CD4-positive, alpha-beta T cell (primary cell): ENCODE data around the gene TAS1R1. TPM values are rescaled to one million over a fixed set of nuclear protein-coding genes. Genes with fewer than 3 reads are reported as not detected.

ENCODE experiments used
- ATAC-seq: fragments of 200-7000 bp; cut with Tn5 transposase; one replicate; pipeline ENCODE4 v1.10.0; 2022; ENCODE audit warnings: mild to moderate bottlenecking; ENCODE audit not compliant: poor library complexity
- CTCF ChIA-PET: fragments of 350-600 bp; sonication (Branson Sonifier 250); formaldehyde crosslinking; loops from one replicate; lab custom pipeline; 2021; ENCODE audit warnings: antibody characterized with exemption, inconsistent platforms; lab: Charles Lee
- POLR2A ChIA-PET: fragments of 350-600 bp; sonication (Branson Sonifier 250); formaldehyde crosslinking; loops from one replicate; lab custom pipeline; 2021; ENCODE audit warnings: antibody characterized with exemption, inconsistent platforms; lab: Charles Lee
- DNase-seq, 14 experiments: peaks; one replicate each; pipeline ENCODE4 v3.0.0-alpha.2; 2013 to 2020; ENCODE audit warnings: mixed read lengths in 2 of 14
- H3K27ac ChIP-seq, 2 donors: one replicate each; pipeline versions ENCODE4 v1.5.1 to v1.7.0; 2013; ENCODE audit warnings: low read length in 2 of 2, low read depth in 1 of 2, mild to moderate bottlenecking in 1 of 2
- H3K27me3 ChIP-seq, 2 experiments: 1 replicate in 1 of 2; 2 replicates in 1 of 2; pipeline versions ENCODE4 v1.6.1 to v1.7.0; 2013; ENCODE audit warnings: low read length in 2 of 2, control low read depth in 1 of 2, mild to moderate bottlenecking in 1 of 2, moderate library complexity in 1 of 2; ENCODE audit not compliant: insufficient read depth in 2 of 2, control insufficient read depth in 1 of 2
- H3K36me3 ChIP-seq: one replicate; pipeline ENCODE4 v1.6.1; 2013; ENCODE audit warnings: low read length, control low read depth; ENCODE audit not compliant: insufficient read depth
- H3K4me1 ChIP-seq: one replicate; pipeline ENCODE4 v1.6.1; 2013; ENCODE audit warnings: low read length, control low read depth; ENCODE audit not compliant: insufficient read depth
- H3K4me3 ChIP-seq: one replicate; pipeline ENCODE4 v1.5.1; 2013; ENCODE audit warnings: mild to moderate bottlenecking, low read length, moderate library complexity
- H3K9me3 ChIP-seq, 2 experiments: 1 replicate in 1 of 2; 2 replicates in 1 of 2; pipeline versions ENCODE4 v1.6.1 to v1.7.0; 2013; ENCODE audit warnings: low read length in 2 of 2, mild to moderate bottlenecking in 2 of 2, control low read depth in 1 of 2, moderate library complexity in 1 of 2; ENCODE audit not compliant: control insufficient read depth in 1 of 2, insufficient read depth in 1 of 2
- H3K27ac Mint-ChIP-seq: one replicate; pipeline ENCODE4 v1.8.0; 2020; ENCODE audit warnings: mixed read lengths
- H3K27me3 Mint-ChIP-seq: one replicate; pipeline ENCODE4 v1.8.0; 2021; ENCODE audit warnings: mixed read lengths
- H3K36me3 Mint-ChIP-seq: one replicate; pipeline ENCODE4 v1.8.0; 2021; ENCODE audit warnings: low read depth, mixed read lengths
- H3K4me1 Mint-ChIP-seq: one replicate; pipeline ENCODE4 v1.8.0; 2021; ENCODE audit warnings: low read depth, mixed read lengths
- H3K4me3 Mint-ChIP-seq: one replicate; pipeline ENCODE4 v1.8.0; 2020; ENCODE audit warnings: mild to moderate bottlenecking, mixed read lengths
- H3K9me3 Mint-ChIP-seq: one replicate; pipeline ENCODE4 v1.8.0; 2020; ENCODE audit warnings: mixed read lengths
- CTCF ChIP-seq: fragments of 200-600 bp; IDR thresholded peaks from one replicate; pipeline ENCODE4 v1.8.0; 2022; ENCODE audit warnings: antibody characterized with exemption, mild to moderate bottlenecking
- intact Hi-C, 2 experiments: fragments of 100-400 bp; cut with DNase I in 1 of 2; cut with micrococcal nuclease in 1 of 2; formaldehyde crosslinking; loops; one replicate each; pipeline versions ENCODE4 v1.15.1 to v1.9.0; 2023 to 2025; cut with DNase I, micrococcal nuclease
- total RNA-seq, 174 experiments: library from RNA in 2 of 174; stranded (reverse) in 2 of 174; gene quantifications; one replicate each; pipeline ENCODE4 v1.2.3 and lab custom pipeline; 2021 to 2026

TAS1R1 gene
- total RNA-seq, 2 experiments from 2014 or later, result not detected

GRCh38 chr1:6612641-6613360 is 57.7 kb downstream of the TAS1R1 start:
- ChIA-PET CTCF (interaction anchor here (0.8 to 1.7 kb wide), 2 partner anchors 9 to 58 kb away, joined by 3 to 8 read pairs; partner anchors contain the start of genes KLHL21 and NOL9), POLR2A (interaction anchor here (1.3 to 2.6 kb wide), 4 partner anchors 10 to 13 kb away, joined by 3 to 59 read pairs (median 14); partner anchors contain the start of genes KLHL21 and THAP3)
- H3K9me3 ChIP-seq, result no peaks in the 10 kb centered on the region
- DNase-seq (peak in 1 of 14 experiments; percentile 19), ATAC-seq (peak; percentile 30)
- peak overlapping the region; percentile 98 for H3K4me3 Mint-ChIP-seq
- no peaks in the 10 kb centered on the region for H3K9me3 Mint-ChIP-seq
- H3K27ac ChIP-seq, result peak overlapping the region; percentile 32 to 50
- peaks cover 26% of the 10 kb centered on the region for H3K4me1 Mint-ChIP-seq
- peaks cover 14% of the 10 kb centered on the region for H3K36me3 Mint-ChIP-seq
- H3K4me1 ChIP-seq, result peaks cover 18% of the 10 kb centered on the region
- peak overlapping the region; percentile 90 for H3K27ac Mint-ChIP-seq
- peak overlapping the region; percentile 65 for H3K4me3 ChIP-seq
- no peaks in the 10 kb centered on the region for H3K27me3 ChIP-seq
- no peaks in the 10 kb centered on the region for H3K27me3 Mint-ChIP-seq
- intact Hi-C loops, result loop anchor here (1.0 kb wide), 2 partner anchors 10 to 12 kb away; no protein-coding TSS in a partner anchor
- no peak for TF ChIP-seq CTCF
- no peaks in the 10 kb centered on the region for H3K36me3 ChIP-seq

- no peaks in the 10 kb centered on the region for H3K27me3 ChIP-seq
- intact Hi-C loops, result loop anchor here (1.0 kb wide), 2 partner anchors 10 to 12 kb away; no protein-coding TSS in a partner anchor
- H3K27ac Mint-ChIP-seq, result peak within 1 kb of the TSS; percentile 90
- no peaks in the 10 kb centered on the region for H3K9me3 Mint-ChIP-seq
- H3K27ac ChIP-seq, result peak within 1 kb of the TSS; percentile 32 to 50
- H3K4me1 ChIP-seq, result peaks cover 18% of the 10 kb centered on the region
- H3K4me3 Mint-ChIP-seq, result peak within 1 kb of the TSS; percentile 98
- H3K36me3 ChIP-seq, result peaks cover 4% of the 10 kb centered on the region
- DNase-seq (peak; percentile 97 to 100 (median 99)), ATAC-seq (peak; percentile 94)
- no peaks in the 10 kb centered on the region for H3K27me3 Mint-ChIP-seq
- peak within 1 kb of the TSS; percentile 65 for H3K4me3 ChIP-seq
- H3K9me3 ChIP-seq, result no peaks in the 10 kb centered on the region
- POLR2A ChIA-PET, result interaction anchor here (1.1 to 1.3 kb wide), 3 partner anchors 10 to 34 kb away, joined by 7 to 20 read pairs (median 7); partner anchors contain the start of genes KLHL21 and ZBTB48
- CTCF ChIA-PET, result interaction anchor here (0.8 kb wide), 2 partner anchors 10 to 59 kb away, joined by 3 read pairs; partner anchors contain the start of gene NOL9
- peaks cover 14% of the 10 kb centered on the region for H3K36me3 Mint-ChIP-seq
- no peak for TF ChIP-seq CTCF
- H3K4me1 Mint-ChIP-seq, result peaks cover 26% of the 10 kb centered on the region
Measured at GRCh38 chr1:6613361-6614018, 58.4 kb downstream of the TAS1R1 start, which contains the start of gene PHF13. Gene PHF13 (plus strand): TSS chr1:6613731. CDS start chr1:6614067, 336 bp downstream.
